ENCODE measurements around the gene BANF2.

The BANF2 gene

GRCh38 chr20:17775600-17775999 is 75.8 kb downstream of the BANF2 start:
- TF ChIP-seq CTCF (IDR thresholded peaks at IDR 0.05), result no peak

GRCh38 chr20:17776551-17776950 is 76.8 kb downstream of the BANF2 start:
- TF ChIP-seq CTCF (IDR thresholded peaks at IDR 0.05), result no peak

GRCh38 chr20:17782768-17783167 is 83.0 kb downstream of the BANF2 start:
- TF ChIP-seq CTCF (IDR thresholded peaks at IDR 0.05), result no peak

GRCh38 chr20:17783671-17784070 is 83.9 kb downstream of the BANF2 start:
- TF ChIP-seq CTCF (IDR thresholded peaks at IDR 0.05), result no peak

- no peak for TF ChIP-seq CTCF (IDR thresholded peaks at IDR 0.05)
Observed at GRCh38 chr20:17785007-17785406, 85.2 kb downstream of the BANF2 start.
